NCI-H2227 treated with DMSO at 0.1 percent for 48 hours (cell line): Measurements from ENCODE around the gene SLC24A4.

Source experiments
- DNase-seq: peaks from one replicate; lab custom pipeline; 2025; lab: John Stamatoyannopoulos, UW

Gene SLC24A4

DNA sequence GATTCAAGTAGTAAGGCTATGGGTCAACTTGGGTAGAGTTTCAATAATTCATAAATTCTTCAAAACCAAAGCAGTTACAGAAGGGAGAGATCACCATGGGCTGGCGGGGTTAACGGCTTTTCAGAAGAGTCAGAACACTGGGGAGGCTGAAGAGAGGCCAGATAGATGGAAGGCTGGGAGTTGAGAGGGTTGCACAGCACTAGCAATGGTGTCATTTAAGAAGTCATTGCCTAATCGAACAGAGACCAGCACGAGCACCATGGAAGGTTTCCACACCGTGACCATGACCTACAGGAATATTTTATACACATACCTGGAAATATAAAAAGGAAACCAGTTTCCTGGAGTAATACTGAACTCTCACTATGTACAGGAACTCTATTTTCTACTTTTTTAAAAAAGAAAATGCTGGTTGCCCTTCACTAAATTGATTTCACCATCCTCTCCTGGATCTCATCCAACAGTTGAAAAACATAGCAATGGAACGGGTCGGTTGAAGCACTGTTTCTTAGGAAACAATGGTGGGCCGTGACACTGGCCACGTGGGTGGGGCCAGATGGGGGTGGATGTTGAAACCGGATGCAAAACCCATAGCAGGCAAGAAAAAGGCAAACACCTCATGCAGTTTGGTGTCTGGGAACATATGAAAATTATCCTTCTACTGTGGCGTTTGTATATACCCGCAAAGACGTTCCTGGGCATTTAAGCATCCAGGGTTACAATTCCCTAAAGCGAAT is 152.7 kb downstream of the SLC24A4 start:
- no peak for DNase-seq

DNA sequence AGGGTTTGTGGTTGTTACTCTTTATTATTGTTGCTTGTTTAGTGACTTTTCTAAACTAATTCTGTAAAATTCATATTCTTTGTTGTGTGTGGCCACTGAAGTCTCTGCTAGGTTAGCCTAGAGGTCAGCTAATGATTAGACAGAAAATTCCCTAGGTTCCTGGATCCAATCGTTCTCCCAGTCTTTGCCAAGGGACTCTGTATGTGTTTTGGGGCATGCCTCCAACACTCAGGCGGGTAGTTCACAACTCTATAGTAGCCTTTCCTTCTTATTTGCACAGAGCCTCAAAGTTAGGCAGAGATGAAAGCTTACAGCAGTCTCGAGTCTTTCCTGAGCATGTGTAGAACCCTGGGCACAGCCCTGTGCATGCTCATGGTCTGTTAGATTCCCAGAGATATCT is 157.9 kb downstream of the SLC24A4 start:
- DNase-seq: no peak

DNA sequence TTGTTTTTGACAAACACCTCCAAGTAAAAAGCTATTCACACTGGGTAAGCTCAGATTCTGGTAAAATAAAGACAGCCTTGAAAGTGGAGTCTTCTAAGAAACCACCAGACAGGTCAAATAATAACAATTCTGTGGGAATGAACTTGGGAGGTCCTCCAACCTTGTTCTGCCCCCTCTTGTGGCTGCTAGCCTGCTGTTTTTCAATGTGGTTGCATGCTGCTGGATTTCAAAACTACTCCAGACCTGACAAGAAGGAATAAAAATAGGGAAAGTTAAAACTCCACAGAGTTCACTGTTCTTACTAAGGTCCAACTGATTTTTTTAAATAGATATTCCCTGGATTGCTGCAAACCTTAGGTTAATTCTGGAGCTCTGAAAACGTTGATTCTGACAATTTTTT is 158.4 kb downstream of the SLC24A4 start:
- DNase-seq: no peak

DNA sequence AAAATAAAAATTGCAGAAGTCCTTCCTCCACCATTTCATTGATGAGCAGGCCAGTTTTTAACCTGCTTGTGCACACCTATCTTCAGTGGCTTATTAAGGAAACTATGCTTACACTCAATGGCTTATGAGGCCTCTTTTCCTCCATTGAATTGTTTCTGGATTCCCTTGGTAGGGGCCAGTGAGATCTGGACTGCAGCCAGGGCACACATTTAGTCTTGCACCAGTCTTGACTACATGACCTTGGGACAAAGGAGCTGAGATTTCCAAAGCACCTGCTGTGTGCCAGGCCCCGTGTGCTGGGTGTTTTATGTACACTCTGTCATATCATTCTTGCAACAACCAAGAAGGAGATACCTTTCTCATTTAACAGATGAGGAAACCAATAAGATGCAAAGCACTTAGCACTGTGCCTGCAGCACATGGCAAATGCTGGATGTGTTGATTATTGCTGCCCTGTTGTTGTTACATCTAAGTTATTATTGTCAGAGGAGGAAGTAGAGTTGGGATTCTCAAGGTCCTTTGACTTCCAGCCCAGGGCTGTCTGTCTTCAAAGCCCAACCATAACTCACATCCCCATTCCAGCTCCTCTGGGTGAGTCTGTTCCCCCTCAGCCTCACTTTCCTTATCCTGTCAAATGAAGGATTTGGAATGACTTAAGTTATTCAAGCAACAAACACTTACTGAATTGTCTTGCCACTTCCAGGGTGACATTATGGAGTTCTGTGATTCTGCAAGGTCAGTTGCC is 159.0 kb downstream of the SLC24A4 start:
- no peak for DNase-seq

DNA sequence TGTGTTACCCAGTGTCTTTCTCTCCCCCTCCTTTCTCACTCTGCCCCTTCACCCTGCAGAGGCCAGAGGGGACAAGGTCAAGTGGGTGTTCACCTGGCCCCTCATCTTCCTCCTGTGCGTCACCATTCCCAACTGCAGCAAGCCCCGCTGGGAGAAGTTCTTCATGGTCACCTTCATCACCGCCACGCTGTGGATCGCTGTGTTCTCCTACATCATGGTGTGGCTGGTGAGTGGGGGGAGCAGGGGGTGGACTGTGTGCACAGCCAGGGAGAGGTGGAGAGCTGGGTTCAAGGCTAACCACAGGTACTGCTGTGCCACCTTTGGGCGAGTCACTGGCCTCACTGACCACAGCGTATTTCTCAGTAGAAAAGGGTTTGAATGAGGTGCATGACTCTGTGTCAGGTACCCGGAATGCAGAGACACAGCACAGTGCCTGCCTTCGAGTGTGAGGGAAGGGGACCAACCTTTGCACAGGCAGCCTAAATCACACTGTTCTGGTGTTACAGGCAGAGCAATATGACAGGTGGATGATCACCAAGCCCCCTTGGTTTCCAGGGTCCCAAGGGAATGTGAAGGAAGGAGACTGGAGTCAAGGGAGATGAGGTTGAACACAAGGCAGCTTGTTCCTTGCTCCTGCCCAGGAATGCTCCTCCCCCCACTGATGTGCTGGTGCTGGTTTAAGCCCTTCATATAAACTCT is 159.8 kb downstream of the SLC24A4 start:
- no peak for DNase-seq

DNA sequence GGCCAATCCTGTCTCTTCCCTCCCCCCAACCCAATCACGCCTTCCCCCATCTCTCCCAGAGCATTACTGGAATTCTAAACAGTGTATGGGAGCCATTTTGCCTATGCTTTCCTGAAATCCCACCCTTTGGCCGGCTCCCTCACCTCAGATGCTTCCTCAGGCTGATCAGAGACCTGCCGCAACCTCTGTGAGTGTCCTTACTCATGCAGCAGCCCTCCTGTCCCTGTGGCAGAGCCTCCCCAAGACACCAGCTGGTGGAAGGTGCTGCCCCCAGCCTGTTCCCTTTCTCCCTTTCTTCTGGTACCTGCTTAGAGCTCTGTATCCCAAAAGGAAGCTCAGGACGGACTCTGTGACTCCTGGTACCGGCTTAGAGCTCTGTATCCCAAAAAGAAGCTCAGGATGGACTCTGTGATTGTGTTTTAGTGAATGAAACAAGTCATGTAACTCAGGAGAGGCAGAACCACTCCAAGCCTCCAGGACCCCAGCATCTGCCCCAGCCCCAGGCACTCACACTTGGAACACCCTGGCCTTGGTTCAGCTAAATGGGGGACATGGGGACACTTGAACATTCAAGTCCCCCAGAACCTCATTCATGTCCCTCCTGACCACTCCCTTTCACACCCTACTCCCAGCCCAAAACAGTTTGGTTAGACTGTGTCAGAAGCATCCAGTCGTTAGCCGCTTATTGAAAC is 161.3 kb downstream of the SLC24A4 start:
- no peak for DNase-seq

DNA sequence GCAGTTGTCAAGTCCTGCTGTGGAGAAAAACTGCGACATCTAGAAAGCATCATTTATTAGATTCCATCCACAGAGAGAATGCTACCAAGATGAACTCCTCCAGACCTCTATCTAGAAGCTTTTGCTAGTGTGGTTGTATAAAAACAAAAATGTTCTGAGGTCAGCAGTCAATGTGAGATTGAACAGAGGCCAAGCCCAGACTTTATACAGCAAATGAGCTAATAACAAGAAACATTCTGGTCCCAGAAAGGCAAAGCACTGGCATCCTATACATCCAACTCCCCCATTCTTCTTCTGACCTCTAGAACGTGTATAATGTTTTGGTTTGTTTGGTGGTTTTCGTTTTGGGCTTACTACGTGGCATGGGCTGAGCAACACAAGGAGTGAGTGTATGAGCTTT is 163.9 kb downstream of the SLC24A4 start:
- DNase-seq: no peak

DNA sequence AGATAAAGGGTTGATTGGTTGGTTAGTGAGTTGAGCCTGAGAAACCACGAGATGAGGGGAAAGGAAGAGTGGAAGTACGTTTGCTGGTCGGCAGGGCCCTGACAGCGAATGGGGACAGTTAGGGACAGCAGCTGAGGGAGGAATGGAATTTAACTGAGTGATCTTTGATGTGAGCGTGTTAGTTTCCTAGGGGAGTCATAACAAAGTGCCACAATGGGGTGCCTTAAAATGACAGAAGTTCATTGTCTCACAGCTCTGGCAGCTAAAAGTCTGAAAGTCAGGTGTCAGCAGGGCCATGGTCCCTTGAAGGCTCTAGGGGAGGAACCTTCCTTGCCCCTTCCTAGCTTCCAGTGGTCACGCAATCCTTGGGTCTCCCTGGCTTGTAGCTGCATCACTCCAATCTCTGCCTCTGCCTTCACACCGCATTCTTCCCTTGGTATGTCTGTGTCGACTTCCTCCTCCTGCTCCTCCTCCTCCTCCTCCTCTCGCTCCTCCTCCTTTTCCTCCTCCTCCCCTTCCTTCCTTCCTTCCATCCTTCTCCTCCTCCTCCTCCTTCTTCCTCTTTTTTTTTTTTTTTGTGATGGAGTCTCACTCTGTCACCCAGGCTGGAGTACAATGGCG is 164.7 kb downstream of the SLC24A4 start:
- DNase-seq: no peak

DNA sequence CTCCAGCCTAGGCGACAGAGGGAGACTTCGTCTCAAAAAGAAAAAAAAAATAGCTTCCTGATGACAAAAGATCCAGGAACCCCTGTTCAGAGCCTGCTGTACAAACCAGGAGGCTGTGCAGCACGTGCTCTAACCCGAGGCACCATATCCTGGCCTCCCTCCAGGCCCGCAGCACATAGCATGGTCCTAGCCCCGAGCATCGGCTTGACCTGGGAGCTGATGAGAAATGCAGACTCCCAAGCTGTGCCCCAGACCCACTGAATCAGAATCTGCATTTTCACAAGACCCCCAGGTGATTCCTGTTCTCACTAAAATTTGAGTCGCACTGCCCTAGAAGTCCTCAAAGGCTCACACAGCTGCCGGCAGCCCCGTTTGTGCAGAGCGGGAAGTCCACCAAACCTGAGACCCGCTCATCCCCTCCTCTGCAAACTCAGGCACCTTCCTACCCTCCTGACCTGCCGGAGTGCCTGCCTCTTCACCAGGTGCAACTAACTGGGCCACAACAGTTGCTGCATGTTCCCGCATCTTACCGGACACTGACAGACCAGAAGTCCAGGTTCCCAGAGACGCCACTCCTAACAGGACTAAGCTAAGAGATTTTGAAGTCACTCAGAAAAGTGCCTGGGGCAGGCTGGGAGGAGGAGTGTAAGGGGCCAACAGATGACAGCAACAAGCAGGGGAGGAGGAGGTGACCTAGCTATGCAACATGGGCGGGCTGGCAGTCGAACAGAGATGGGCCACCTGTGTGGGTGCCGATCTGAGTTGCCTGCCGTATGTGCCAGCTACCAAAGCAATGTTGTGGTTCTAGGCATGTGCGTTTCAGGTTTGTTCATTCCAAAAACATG is 166.7 kb downstream of the SLC24A4 start:
- DNase-seq: no peak

DNA sequence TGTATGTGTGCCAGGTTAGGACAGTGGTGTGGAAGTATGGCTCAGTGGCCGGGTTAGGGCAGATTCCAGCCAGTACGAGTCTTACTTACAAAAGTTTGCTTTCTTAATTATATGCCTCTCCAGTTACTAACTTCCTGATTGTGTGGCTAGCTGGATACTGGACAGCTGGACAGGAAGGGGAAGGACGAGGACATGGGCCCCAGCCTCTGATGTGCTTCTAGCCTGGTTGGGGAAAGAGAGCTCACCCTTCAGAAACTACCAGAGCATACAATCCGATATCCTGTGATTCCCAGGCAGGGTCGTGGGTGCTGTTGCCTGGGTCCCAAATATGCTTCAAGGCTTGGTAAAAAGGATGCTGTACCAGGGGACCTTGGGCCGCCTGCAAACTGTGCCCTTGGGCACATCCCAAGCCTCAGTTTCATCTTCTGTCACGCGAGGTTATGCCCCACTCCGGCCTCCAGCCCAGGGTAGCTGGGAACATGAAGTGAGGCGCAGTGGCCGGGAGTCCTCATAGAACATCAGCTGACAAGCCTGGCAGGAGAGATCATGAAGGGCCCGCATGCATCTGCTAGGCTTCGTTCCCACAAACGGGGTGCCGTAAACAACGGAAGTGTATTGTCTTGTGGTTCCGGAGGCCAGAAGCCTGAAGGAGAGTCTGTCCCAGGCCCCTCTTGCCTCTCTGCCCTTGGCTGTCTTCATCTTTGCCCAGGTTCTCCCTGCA is 167.4 kb downstream of the SLC24A4 start:
- no peak for DNase-seq

DNA sequence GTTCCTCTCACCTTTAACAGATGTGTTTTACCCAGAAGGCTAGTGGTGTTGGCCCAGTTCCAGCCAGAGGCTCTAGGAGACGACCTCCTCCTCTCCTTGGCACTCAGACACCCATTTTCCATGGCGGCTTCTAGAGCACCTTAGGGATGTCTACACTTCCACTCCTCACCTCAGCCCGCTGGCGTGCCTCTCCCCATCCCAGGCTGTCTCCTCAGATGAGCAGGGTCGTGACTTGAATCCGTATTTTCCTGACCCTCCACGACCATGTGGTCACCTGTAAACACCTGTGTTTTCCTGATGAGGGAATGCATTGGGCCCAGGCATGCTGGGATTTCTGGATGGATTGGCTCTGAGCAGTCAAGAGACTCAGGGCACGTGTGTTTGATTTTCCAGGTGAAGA is 168.8 kb downstream of the SLC24A4 start:
- no peak for DNase-seq

DNA sequence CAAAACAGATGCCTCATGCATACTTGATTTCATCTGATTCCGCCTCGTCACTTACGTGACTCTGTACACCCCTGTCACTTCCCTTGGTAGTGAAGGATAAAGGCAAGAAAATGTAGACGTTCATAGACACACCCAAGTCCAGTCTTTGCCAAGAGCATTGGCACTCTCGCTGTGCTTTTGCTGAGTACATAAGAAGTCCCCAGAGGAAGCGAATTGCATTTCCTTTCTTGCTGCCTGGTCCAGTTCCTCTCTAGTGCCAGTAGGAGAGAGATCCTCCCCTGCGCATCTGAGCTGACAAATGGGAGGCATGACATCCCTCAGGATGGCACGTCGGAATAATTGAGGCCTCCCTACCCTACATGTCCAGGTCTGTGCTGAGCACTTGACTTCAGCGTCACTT is 169.3 kb downstream of the SLC24A4 start:
- DNase-seq: no peak

DNA sequence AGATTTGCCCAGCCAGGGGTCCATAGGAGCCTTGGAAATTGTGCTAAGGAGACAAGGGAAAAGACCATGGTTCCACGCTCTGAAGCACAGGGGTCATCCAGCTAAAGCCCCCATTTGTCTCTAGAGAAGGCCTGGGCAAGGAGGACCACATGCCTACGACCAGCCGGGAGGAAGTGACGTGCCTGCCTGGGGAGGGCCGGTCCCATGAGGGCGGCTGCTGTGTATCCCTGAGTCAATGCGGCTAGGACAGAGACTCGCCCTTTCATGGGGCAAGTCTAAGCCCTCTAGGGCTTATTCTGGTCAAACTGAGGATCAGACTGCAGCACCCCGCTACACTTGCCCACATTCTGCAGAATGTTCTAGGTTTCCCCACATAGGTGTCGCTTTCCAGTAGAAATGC is 170.1 kb downstream of the SLC24A4 start:
- no peak for DNase-seq

DNA sequence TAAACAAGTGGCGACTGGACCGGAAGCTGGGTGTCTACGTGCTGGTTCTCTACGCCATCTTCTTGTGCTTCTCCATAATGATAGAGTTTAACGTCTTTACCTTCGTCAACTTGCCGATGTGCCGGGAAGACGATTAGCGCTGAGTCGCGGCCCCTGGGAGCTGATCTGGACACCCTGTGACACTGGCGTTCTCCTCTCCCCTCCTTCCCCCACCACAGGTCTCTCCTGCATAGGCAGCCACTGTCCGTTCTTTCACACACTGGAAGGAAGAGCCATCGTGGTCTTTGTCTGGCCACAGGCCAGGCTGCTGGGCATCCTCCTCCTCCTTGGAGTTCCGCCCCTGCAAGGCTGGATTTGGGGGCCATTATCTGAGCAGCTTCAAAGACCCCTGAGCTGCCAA is 170.5 kb downstream of the SLC24A4 start:
- no peak for DNase-seq

DNA sequence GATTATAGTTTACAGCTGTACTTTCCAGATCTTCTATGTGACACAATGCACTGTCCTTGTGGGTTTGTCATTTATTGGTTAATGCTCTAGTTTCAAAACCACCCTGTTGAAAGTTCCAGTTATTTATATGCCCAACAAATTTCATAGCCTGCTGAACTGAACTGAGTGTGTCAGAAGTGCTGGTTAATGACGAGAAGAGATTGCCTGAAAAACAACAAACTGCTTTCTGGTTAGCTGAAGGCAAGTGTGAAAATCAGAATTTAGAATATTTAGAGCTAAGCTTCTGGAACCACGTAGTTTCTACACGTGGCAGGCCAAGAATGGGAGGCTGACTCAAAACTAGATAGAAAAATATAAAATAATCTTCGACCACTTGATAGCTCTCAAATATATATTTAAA is 171.5 kb downstream of the SLC24A4 start:
- no peak for DNase-seq

DNA sequence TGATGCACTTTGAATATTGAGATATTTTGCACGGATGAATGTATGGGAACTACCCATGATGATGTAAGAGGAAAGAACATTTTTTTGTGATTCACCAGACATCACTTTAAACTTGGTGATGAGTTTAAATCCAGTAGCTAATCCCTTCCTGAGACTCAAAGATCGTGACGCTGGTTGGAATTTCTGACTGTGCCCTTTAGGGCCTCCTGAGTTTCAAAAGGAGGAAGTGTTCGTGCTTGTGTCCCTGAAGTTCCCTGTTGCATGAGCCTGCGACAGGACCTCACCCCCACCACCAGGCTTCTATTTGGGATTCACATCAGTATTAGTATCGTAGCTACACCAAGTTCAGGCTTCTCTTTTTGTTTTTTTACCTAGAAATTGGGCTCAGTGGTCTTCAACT is 172.1 kb downstream of the SLC24A4 start:
- DNase-seq: no peak

DNA sequence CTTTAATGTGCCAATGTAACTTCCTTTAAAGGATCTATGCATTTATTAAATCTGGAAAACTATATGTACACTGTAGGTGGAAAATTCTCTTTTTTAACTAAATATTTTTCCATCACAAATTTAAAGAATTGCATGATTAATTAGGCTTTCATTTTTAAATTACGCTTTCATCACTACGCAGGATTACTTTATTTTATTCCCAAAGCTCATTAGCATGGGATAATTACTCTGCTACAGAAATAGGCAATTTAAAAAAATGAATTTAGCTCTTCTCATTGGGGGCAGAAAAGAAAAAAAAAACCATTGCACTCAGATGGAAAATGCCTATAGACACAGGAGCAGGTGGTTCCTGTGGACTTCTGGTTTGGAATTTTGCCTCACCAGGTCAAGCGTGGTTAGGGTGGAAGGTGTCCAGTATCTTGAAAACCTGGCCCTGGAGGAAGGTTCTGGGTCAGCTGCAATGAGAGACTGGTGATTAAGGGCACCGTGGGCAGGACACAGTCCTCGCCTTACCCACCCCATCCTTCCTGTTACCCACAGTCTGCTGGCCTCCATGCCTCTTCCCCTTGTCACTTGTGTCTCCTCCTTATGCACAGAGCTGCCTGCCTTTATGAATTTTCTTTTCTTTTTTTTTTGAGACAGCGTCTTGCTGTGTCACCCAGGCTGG is 173.4 kb downstream of the SLC24A4 start:
- DNase-seq: no peak

DNA sequence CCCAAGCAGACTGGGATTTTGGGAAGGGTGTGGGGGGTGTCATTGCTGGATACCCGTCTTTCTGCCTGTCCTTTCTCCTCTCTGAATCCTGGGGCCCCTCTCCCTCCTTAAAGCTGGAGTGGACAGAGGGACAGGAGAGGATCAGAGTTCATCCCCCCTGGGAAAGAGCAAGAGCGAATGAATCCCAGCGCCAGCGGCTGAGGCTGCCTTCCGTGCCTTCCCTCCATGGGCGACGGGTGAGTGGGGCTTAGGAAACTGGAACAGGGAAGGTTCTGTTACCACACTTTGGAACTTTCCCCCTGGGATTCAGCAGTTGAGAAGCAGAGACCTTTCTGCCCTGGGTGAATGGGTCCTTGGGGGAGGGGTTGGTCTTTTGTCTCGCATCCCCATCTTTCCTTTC is 174.4 kb downstream of the SLC24A4 start:
- no peak for DNase-seq

DNA sequence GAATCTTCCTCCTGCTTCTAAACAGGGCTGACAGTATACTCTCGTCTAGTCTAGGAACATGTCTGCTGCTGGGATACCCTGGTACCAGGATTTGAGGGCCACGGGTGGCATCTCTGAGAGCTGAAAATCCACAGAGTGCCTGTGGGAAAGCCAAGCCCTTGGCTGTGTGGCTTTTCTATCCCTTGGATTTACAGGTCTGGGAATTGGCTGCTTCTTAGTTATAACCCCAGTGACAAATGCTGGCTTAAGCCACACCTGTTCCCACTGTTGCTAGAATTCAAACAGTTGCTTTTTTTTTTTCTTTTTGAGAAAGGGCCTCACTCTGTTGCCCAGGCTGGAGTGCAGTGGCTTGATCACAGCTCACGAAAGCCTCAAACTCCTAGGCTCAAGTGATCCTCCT is 176.3 kb downstream of the SLC24A4 start:
- no peak for DNase-seq

DNA sequence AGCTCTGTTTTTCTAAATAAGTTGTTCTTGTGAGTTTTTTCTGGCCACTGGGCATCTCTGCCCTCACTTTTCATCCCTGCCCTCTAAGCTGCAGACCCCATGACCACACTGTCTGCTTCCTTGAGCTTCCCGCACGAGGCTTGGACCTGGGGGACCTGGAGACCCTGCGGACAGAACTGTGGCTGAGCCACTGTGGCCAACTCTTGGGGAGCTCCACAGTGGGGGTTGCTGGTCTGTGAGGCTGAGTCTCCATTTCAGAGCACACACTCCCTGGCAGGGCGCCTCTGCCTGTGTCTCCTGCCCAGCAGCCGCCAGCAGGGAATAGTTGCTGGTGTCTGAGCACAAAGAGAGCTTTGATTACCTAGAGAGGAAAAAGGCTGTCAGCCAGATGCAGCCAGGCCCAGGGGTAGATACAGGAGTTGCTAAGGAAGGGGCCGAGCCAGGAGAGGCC is 177.6 kb downstream of the SLC24A4 start:
- DNase-seq: no peak
